IMR-90 (cell line): ENCODE results near the gene OLFM4.

ENCODE experiments used
- BHLHE40 ChIP-seq: fragments of 150-350 bp; IDR thresholded peaks from 2 replicates; pipeline ENCODE4 v1.6.1; 2016; ENCODE audit warnings: mild to moderate bottlenecking, low read depth, low read length
- CEBPB ChIP-seq: IDR thresholded peaks from 2 replicates; pipeline ENCODE4 v1.6.1; 2012; ENCODE audit warnings: low read depth, low read length, improper control_type of control experiment
- CHD1 ChIP-seq: IDR thresholded peaks from 2 replicates; pipeline ENCODE4 v1.6.1; 2012; ENCODE audit warnings: low read depth, low read length, improper control_type of control experiment
- CTCF ChIP-seq: conservative IDR thresholded peaks from 2 replicates; pipeline ENCODE4 v1.5.1; 2012; ENCODE audit warnings: mild to moderate bottlenecking, low read depth, low read length, improper control_type of control experiment
- FOS ChIP-seq: fragments of 150-350 bp; IDR thresholded peaks from 2 replicates; pipeline ENCODE4 v1.6.1; 2016; ENCODE audit warnings: low read depth, low read length
- MAFK ChIP-seq: IDR thresholded peaks from 2 replicates; pipeline ENCODE4 v1.6.1; 2012; ENCODE audit warnings: low read depth, low read length, improper control_type of control experiment
- MAZ ChIP-seq: IDR thresholded peaks from 2 replicates; pipeline ENCODE4 v1.6.1; 2012; ENCODE audit warnings: low read depth, mild to moderate bottlenecking, low read length, improper control_type of control experiment, moderate library complexity, borderline replicate concordance
- POLR2A ChIP-seq: IDR thresholded peaks from 2 replicates; pipeline ENCODE4 v1.6.1; 2012; ENCODE audit warnings: mild to moderate bottlenecking, low read depth, low read length
- RAD21 ChIP-seq: IDR thresholded peaks from 2 replicates; pipeline ENCODE4 v1.6.1; 2012; ENCODE audit warnings: low read length, improper control_type of control experiment
- RCOR1 ChIP-seq: IDR thresholded peaks from 2 replicates; pipeline ENCODE4 v1.6.1; 2012; ENCODE audit warnings: mild to moderate bottlenecking, low read length, improper control_type of control experiment; ENCODE audit not compliant: insufficient replicate concordance
- RFX5 ChIP-seq: IDR thresholded peaks from 2 replicates; pipeline ENCODE4 v1.8.0; 2012; ENCODE audit warnings: low read depth, mild to moderate bottlenecking, low read length, moderate library complexity
- SMC3 ChIP-seq: fragments of 150-350 bp; IDR thresholded peaks from 2 replicates; pipeline ENCODE4 v1.6.1; 2016; ENCODE audit warnings: low read depth, mild to moderate bottlenecking, antibody characterized with exemption, low read length, moderate library complexity
- TF ChIP-seq, protein P1 (sequence below): fragments of 150-350 bp; IDR thresholded peaks from 2 replicates; pipeline ENCODE4 v1.6.1; 2017; ENCODE audit warnings: mild to moderate bottlenecking, antibody characterized with exemption, low read length, low read depth

DNA sequence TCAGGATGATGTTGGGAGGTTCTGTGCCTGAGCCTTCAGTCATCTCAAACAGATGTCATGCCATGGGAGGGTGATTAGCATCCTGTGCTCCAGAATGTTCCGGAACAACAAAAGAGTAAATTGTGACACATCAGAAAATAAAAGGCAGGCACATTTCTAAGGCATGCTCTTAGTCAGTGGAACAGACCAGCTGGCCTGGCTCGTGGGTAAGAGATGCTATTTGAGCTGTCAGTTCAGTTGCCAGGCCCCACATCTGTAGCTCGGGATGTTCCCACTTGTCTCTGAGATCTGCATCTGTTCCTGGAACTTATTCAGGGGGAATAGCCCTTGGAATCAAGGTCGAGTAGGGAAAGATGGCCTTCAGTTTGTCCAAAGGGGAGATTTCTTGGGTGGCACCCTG lies 26.0 kb downstream of the OLFM4 start:
- TF ChIP-seq RAD21: no peak
- TF ChIP-seq MAZ: no peak
- no peak for TF ChIP-seq CEBPB
- TF ChIP-seq CTCF: no peak
- TF ChIP-seq MAFK: no peak
- TF ChIP-seq, protein P1, sequence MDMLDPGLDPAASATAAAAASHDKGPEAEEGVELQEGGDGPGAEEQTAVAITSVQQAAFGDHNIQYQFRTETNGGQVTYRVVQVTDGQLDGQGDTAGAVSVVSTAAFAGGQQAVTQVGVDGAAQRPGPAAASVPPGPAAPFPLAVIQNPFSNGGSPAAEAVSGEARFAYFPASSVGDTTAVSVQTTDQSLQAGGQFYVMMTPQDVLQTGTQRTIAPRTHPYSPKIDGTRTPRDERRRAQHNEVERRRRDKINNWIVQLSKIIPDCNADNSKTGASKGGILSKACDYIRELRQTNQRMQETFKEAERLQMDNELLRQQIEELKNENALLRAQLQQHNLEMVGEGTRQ: no peak
- no peak for TF ChIP-seq RFX5
- no peak for TF ChIP-seq POLR2A
- TF ChIP-seq SMC3: no peak
- TF ChIP-seq CHD1: no peak
- no peak for TF ChIP-seq FOS
- TF ChIP-seq BHLHE40: no peak
- no peak for TF ChIP-seq RCOR1
